Measurements from ENCODE around the gene RIPPLY3.
A peak's percentile ranks its signal among the peaks of the same experiment; 100 is the strongest.
"Not testable (repeated sequence)": the region's sequence is repeated elsewhere in the genome, so short reads cannot be mapped to it uniquely, and the experiment has no call there.

The RIPPLY3 gene

DNA sequence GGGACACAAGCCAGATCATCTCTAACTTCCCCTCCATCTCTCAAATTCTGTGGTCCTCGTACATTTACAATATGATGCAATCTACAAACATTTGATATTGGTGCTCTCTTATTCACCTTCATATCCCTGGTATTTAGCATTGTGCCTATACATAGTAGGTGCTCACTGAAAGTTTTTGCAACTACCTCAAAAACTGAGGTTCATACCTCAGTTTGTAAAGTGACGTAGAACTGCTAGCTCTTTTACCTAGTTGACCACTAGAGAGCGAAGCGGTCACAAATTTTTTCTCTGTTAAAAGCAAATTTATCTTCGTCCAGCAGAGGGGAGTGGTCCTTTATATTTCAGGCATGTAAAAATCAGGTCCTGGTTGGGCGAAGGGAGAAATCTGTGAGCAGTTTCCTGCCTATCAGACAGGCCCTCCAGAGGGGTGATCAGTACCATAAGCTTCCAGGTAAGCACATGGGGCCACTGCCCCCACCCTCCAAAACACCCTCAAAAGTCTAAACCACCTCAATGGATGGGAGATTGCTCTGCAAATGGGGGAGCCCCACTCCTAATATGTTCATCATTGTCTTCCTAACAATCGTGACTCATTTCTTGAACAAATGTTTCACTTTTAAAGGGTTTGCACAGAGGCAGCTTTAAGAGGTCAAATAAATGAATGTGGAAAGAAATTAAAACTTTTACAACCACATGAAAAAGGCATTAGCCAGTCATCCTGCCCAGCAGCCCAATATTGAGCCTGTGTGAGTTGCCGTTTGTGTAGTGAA, 29.4 kb upstream of the RIPPLY3 start:
- Histone ChIP-seq H3K4me1 (peaks cover 31 to 43% (median 37%) of the 10 kb centered on the region in 10 experiments), H3K27me3 (peaks cover 15 to 28% (median 25%) of the 10 kb centered on the region in 11 experiments), H4K20me1 (peaks cover 0 to 18% (median 0%) of the 10 kb centered on the region in 11 experiments; a peak in 2 of 22 replicates), H3K27ac (peak overlapping the region in 4 of 11 experiments; percentile 27 to 53 (median 38); a peak in 6 of 22 replicates), H3K9me3 (replicated peaks in 1 of 11) (no peaks in the 10 kb centered on the region), H3K4me2 (peak overlapping the region in 10 of 11 experiments; percentile 6 to 73 (median 58); a peak in 16 of 22 replicates), H3K36me3 (no peaks in the 10 kb centered on the region), H3K9ac (0 out of 22 replicates have a peak overlapping the region, but pooled peaks of 1 of the 11 experiments have one; percentile 23), H3K4me3 (no peak overlapping the region)
- TF ChIP-seq Cebpa-rat (IDR thresholded peaks at IDR 0.05): no peak

DNA sequence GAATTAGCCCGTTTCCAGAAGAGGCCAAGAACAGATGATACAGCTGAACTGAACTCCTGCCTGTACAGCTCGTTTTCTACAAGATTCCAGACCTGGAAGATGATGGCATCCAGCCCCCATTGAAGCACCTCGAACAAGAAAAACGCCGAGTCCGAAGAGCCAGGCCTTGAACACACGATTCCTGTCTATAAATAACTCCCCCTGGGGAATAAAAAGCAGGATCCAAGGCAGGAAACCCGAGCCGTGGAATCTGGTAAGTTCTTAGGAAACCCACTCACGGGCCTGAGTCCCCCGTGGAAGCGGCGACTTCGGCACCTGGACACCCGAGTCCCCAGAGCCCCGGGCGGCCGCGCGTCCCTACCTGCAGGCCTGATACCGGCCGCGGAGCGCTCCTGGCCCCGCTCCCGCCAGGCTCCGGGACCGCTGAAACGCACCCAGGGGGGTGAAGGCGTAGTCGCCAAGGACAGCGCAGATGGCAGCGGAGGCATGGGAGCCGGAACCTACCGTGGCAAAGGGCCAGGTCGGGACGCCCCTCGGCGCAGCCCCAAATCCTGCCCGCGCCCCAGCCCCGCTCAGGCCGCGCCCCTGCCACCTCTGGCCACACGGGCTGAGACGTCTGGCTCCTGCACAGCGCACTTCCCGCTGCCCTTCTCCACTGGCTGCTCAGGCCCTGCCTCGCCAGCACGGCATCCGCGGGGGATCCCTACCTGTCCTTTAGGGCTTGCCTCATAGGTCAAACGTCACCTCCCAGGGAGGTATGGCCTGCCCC, 26.0 kb upstream of the RIPPLY3 start:
- Histone ChIP-seq H3K4me1 (peaks cover 31 to 43% (median 37%) of the 10 kb centered on the region in 10 experiments), H3K36me3 (no peaks in the 10 kb centered on the region), H3K9me3 (replicated peaks in 1 of 11) (no peaks in the 10 kb centered on the region), H4K20me1 (peaks cover 0 to 18% (median 0%) of the 10 kb centered on the region in 11 experiments; a peak in 2 of 22 replicates), H3K4me2 (peak overlapping the region; percentile 79 to 98 (median 94)), H3K27ac (peak overlapping the region in 1 of 11 experiments; percentile 11; a peak in 1 of 22 replicates), H3K9ac (peak overlapping the region; percentile 14 to 75 (median 57); a peak in 19 of 22 replicates), H3K4me3 (peak overlapping the region; percentile 47 to 70 (median 55)), H3K27me3 (peaks cover 15 to 30% (median 25%) of the 10 kb centered on the region in 11 experiments)
- TF ChIP-seq Cebpa-rat (IDR thresholded peaks at IDR 0.05): no peak

- Histone ChIP-seq H3K4me1 (peaks cover 31 to 43% (median 37%) of the 10 kb centered on the region in 10 experiments), H3K36me3 (no peaks in the 10 kb centered on the region), H3K9me3 (replicated peaks in 1 of 11) (no peaks in the 10 kb centered on the region), H3K4me3 (peak overlapping the region; percentile 47 to 70 (median 55); a peak in 16 of 20 replicates), H4K20me1 (peaks cover 0 to 18% (median 0%) of the 10 kb centered on the region in 11 experiments; a peak in 2 of 22 replicates), H3K27ac (peak overlapping the region in 1 of 11 experiments; percentile 11; a peak in 1 of 22 replicates), H3K4me2 (peak overlapping the region; percentile 79 to 98 (median 94)), H3K9ac (peak overlapping the region in 9 of 11 experiments; percentile 40 to 75 (median 59); a peak in 14 of 22 replicates), H3K27me3 (peaks cover 15 to 30% (median 25%) of the 10 kb centered on the region in 11 experiments)
- TF ChIP-seq Cebpa-rat (IDR thresholded peaks at IDR 0.05): no peak
These were observed 25.5 kb upstream of the RIPPLY3 start for GRCh38 chr21:36981049-36981391.

DNA sequence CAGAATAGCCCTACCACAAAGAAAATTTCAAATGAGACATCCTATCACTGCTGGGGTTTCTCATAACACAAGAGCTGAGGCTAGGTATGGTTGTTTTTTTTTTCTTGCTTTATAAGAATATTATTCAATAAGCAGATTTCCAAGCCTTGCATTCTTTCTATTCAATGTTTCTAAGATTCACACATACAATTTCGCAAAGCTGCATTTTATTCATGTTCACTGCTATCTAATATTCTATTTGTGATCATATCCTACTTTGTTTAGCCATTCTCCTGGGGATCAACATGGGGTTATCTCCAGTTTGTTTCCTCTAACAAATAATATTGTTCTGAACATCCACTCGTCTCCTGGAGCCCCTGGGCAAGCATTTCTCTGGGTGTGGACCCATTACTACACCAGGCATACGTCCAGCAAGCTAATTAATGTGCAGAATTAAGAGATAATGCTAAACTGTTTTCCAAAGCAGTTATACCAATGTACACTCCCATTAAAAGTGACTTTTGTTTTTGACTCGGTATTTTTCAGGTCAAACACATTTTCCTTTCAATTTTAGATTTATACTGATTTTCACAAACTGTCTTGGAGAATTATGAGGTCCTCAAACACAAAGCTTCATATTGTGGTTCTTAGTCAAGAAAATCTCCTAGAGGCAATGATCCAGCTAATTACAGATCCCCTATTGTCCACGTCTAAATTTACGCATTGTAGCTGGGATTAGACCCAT, 24.4 kb upstream of the RIPPLY3 start:
- Histone ChIP-seq H3K4me2 (no peak overlapping the region), H3K4me1 (peaks cover 20 to 42% (median 36%) of the 10 kb centered on the region in 10 experiments), H4K20me1 (peaks cover 0 to 18% (median 0%) of the 10 kb centered on the region in 11 experiments; a peak in 2 of 22 replicates), H3K27me3 (peaks cover 15 to 30% (median 25%) of the 10 kb centered on the region in 11 experiments), H3K27ac (no peak overlapping the region), H3K9me3 (replicated peaks in 1 of 11) (no peaks in the 10 kb centered on the region), H3K36me3 (no peaks in the 10 kb centered on the region), H3K4me3 (no peak overlapping the region), H3K9ac (no peak overlapping the region)
- TF ChIP-seq Cebpa-rat (IDR thresholded peaks at IDR 0.05): no peak

DNA sequence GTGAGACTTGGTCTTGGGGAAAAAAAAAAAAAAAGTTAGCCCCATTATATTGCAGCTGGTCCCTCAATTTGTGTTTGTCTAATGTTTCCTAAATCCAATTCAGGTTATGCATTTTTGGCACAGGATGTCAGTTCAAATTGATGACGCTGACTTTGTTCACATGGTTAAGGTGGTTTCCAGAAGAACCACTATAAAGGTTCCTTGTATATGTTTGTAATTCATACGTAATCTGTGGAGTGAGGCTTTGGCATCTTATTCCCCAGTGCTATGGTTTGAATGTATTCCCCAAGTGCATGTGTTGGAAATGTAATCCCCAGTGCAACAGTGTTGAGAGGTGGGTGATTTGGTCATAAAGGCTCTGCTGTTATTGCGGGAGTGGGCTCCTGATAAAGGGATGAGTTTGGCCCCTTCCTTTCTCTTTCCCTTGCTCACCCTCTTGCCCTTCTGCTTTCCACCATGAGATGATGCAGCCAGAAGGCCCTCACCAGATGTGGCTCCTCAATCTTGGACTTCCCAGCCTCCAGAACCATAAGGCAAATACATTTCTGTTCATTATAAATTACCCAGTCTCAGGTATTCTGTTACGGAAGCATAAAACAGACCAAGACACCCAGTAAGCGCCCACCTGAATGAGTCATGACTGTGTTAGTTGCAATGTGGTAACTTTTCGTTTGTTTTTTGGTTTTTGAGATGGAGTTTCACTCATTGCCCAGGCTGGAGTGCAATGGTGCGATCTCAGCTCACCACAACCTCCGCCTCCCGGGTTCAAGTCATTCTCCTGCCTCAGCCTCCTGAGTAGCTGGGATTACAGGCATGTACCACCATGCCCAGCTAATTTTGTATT, 20.5 kb upstream of the RIPPLY3 start:
- no peaks in the 10 kb centered on the region for H3K36me3 ChIP-seq
- H3K9ac ChIP-seq: no peak overlapping the region
- peaks cover 4 to 21% (median 12%) of the 10 kb centered on the region in 10 experiments for H3K4me1 ChIP-seq
- H3K9me3 ChIP-seq (replicated peaks in 1 of 11): no peaks in the 10 kb centered on the region
- 0 out of 22 replicates have a peak, but pooled peaks cover 0 to 2% (median 0%) of the 10 kb centered on the region in 11 experiments for H4K20me1 ChIP-seq
- H3K27me3 ChIP-seq: peaks cover 1 to 13% (median 10%) of the 10 kb centered on the region in 11 experiments; a peak in 20 of 22 replicates
- no peak overlapping the region for H3K4me3 ChIP-seq
- H3K27ac ChIP-seq: no peak overlapping the region
- H3K4me2 ChIP-seq: no peak overlapping the region
- no peak for TF ChIP-seq Cebpa-rat (IDR thresholded peaks at IDR 0.05)

- Histone ChIP-seq H4K20me1 (no peaks in the 10 kb centered on the region), H3K4me2 (no peak overlapping the region), H3K4me1 (peaks cover 0 to 14% (median 8%) of the 10 kb centered on the region in 10 experiments; a peak in 15 of 20 replicates), H3K36me3 (no peaks in the 10 kb centered on the region), H3K4me3 (no peak overlapping the region), H3K9me3 (replicated peaks in 1 of 11) (no peaks in the 10 kb centered on the region), H3K27me3 (no peaks in the 10 kb centered on the region), H3K27ac (no peak overlapping the region), H3K9ac (no peak overlapping the region)
- no peak for TF ChIP-seq Cebpa-rat (IDR thresholded peaks at IDR 0.05)
These were observed 18.7 kb upstream of the RIPPLY3 start for GRCh38 chr21:36987845-36988244.

DNA sequence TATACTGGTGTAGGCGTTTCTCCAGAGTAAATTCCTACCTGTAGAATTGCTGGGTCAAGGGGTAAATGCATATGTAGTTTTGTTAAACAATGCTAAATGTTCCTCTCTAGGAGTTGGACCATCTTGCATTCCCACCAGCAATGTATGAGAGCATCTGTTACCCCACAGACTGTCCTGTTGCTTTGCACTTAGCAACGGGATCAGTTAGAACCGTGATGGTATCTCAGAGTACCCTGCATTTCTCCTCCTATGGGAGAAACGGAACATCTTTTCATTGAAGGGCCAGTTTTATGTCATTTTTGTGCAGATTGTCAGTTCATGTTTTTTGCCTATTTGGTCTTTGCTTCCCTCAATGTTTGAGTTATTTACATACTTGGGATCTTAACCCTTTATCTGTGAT, 18.0 kb upstream of the RIPPLY3 start:
- Histone ChIP-seq H3K9me3 (replicated peaks in 1 of 11) (no peaks in the 10 kb centered on the region), H3K4me2 (no peak overlapping the region), H3K27me3 (no peaks in the 10 kb centered on the region), H3K4me3 (no peak overlapping the region), H3K4me1 (peaks cover 0 to 14% (median 8%) of the 10 kb centered on the region in 10 experiments; a peak in 15 of 20 replicates), H3K36me3 (no peaks in the 10 kb centered on the region), H4K20me1 (no peaks in the 10 kb centered on the region), H3K9ac (no peak overlapping the region), H3K27ac (no peak overlapping the region)
- TF ChIP-seq Cebpa-rat (IDR thresholded peaks at IDR 0.05): no peak

- Histone ChIP-seq H3K4me2 (peak overlapping the region; percentile 42 to 92 (median 71)), H3K9ac (peak overlapping the region; percentile 68 to 85 (median 81)), H3K27ac (peak overlapping the region; percentile 72 to 87 (median 79)), H3K4me1 (peaks cover 0 to 14% (median 8%) of the 10 kb centered on the region in 10 experiments; a peak in 15 of 20 replicates), H3K4me3 (peak overlapping the region; percentile 50 to 71 (median 60))
- H3K27me3 ChIP-seq; H3K36me3 ChIP-seq; H4K20me1 ChIP-seq; H3K9me3 ChIP-seq (replicated peaks in 1 of 11): not testable (repeated sequence)
These were observed 17.3 kb upstream of the RIPPLY3 start for GRCh38 chr21:36989199-36989698.
